Kidney epithelial cell (primary cell): Measurements from ENCODE around the gene NEDD4. TPM values are rescaled to one million over a fixed set of nuclear protein-coding genes. Genes with fewer than 3 reads are reported as not detected.
A peak's percentile ranks its signal among the peaks of the same experiment; 100 is the strongest.
"Not testable (repeated sequence)": the region's sequence is repeated elsewhere in the genome, so short reads cannot be mapped to it uniquely, and the experiment has no call there.

Experiments
- DNase-seq: peaks from one replicate; pipeline ENCODE4 v3.0.0-alpha.2; 2010; ENCODE audit warnings: low read depth
- H3K27me3 ChIP-seq: 2 replicates; pipeline ENCODE4 v1.6.0; 2011; ENCODE audit warnings: low read length; ENCODE audit not compliant: control insufficient read depth, insufficient read depth
- H3K36me3 ChIP-seq: 2 replicates; pipeline ENCODE4 v1.5.1; 2011; ENCODE audit warnings: low read length; ENCODE audit not compliant: control insufficient read depth, insufficient read depth
- H3K4me3 ChIP-seq: 2 replicates; pipeline ENCODE4 v1.5.1; 2011; ENCODE audit warnings: low read depth, mild to moderate bottlenecking, control low read depth, low read length
- CTCF ChIP-seq: IDR thresholded peaks from 2 replicates; pipeline ENCODE4 v1.5.1; 2011; ENCODE audit warnings: mild to moderate bottlenecking, moderate library complexity, low read length, control low read depth, inconsistent platforms; ENCODE audit not compliant: insufficient read depth, poor library complexity, severe bottlenecking
- total RNA-seq: library from RNA; depleted of rRNA; stranded (reverse); fragments of >200 nt; gene quantifications from 2 replicates; pipeline ENCODE4 v1.2.3, GENCODE V29; 2015

NEDD4 gene
- total RNA-seq, 1 donor from 2014 or later: 26.8 TPM

- TF ChIP-seq CTCF: no peak
- no peak for DNase-seq
- Histone ChIP-seq H3K36me3 (no peaks in the 10 kb centered on the region), H3K27me3 (no peaks in the 10 kb centered on the region), H3K4me3 (no peak overlapping the region)
These were observed 132.9 kb downstream of the NEDD4 start for GRCh38 chr15:55860468-55860867.

- Histone ChIP-seq H3K4me3 (no peak overlapping the region), H3K36me3 (no peaks in the 10 kb centered on the region), H3K27me3 (no peaks in the 10 kb centered on the region)
- no peak for DNase-seq
- TF ChIP-seq CTCF: no peak
These were observed 133.7 kb downstream of the NEDD4 start for GRCh38 chr15:55859681-55860080.

GRCh38 chr15:55858661-55859060, 134.8 kb downstream of the NEDD4 start:
- no peak for DNase-seq
- Histone ChIP-seq H3K4me3 (no peak overlapping the region), H3K36me3 (no peaks in the 10 kb centered on the region), H3K27me3 (no peaks in the 10 kb centered on the region)
- no peak for TF ChIP-seq CTCF

- Histone ChIP-seq H3K36me3 (no peaks in the 10 kb centered on the region), H3K4me3 (no peak overlapping the region), H3K27me3 (no peaks in the 10 kb centered on the region)
- no peak for DNase-seq
- TF ChIP-seq CTCF: no peak
These were observed 136.8 kb downstream of the NEDD4 start for GRCh38 chr15:55856506-55857164.

GRCh38 chr15:55853134-55853533, 140.3 kb downstream of the NEDD4 start:
- H3K27me3 ChIP-seq: no peaks in the 10 kb centered on the region
- no peaks in the 10 kb centered on the region for H3K36me3 ChIP-seq
- H3K4me3 ChIP-seq: no peak overlapping the region
- no peak for DNase-seq
- no peak for TF ChIP-seq CTCF

- TF ChIP-seq CTCF: peak; percentile 84
- Histone ChIP-seq H3K27me3 (no peaks in the 10 kb centered on the region), H3K4me3 (no peak overlapping the region), H3K36me3 (no peaks in the 10 kb centered on the region)
- no peak for DNase-seq
These were observed 147.2 kb downstream of the NEDD4 start for GRCh38 chr15:55846116-55846707.

GRCh38 chr15:55842897-55843296, 150.5 kb downstream of the NEDD4 start:
- not testable (repeated sequence) for DNase-seq, H3K4me3 ChIP-seq, H3K27me3 ChIP-seq, H3K36me3 ChIP-seq
